SU-DHL-6 (cell line): ENCODE results near the gene PPIF.

Experiments used
- EZH2phosphoT487 ChIP-seq: fragments of 200-600 bp; sonication (generic), shearing (Covaris generic); conservative IDR thresholded peaks from 2 replicates; pipeline ENCODE4 v1.6.1; 2018; ENCODE audit warnings: mild to moderate bottlenecking, antibody characterized with exemption, low read length, moderate library complexity, mixed read lengths
- TF ChIP-seq, protein P1 (sequence below): fragments of 200-600 bp; sonication (generic); IDR thresholded peaks from one replicate; pipeline ENCODE4 v1.5.1; 2017; ENCODE audit warnings: antibody characterized with exemption, mild to moderate bottlenecking, low read length, moderate library complexity; ENCODE audit not compliant: insufficient read depth, poor library complexity, severe bottlenecking

DNA sequence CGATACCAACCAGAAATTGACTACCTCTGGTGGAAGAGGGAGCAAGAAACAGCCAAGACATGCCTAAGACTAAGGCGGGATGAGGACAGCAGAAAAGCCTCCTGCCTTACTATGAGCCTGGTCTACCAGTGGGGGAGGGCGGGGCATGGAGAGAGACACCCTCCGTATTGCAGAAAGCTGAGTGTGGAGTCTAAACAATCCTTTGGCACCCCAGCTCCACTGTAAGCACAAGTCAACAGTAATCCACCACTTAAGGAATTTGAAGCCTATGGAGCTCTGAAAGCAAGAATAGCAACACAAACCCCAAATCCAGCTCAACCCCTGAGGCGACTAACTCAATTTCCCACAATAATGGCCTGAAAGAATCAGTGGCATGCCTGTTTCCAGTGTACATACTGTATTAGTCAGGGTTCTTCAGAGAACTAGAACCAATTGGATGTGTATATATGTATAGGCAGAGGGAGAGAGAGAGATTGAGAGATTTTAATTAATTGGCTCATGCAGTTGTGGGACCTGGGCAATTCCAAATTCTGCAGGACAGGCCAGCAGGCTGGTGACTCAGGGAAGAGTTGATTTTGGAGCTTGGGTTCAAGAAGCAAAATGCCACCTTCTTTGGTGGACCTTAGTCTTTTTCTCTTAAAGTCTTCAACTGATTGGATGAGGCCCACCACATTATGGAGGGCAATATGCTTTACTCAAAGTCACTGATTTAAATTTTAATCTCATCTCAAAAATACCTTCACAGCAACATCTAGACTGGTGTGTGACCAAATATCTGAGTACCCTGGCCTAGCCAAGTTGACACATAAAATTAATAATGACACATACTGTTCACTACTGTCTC lies 13.5 kb downstream of the PPIF start:
- no peak for TF ChIP-seq EZH2phosphoT487
- TF ChIP-seq, protein P1, sequence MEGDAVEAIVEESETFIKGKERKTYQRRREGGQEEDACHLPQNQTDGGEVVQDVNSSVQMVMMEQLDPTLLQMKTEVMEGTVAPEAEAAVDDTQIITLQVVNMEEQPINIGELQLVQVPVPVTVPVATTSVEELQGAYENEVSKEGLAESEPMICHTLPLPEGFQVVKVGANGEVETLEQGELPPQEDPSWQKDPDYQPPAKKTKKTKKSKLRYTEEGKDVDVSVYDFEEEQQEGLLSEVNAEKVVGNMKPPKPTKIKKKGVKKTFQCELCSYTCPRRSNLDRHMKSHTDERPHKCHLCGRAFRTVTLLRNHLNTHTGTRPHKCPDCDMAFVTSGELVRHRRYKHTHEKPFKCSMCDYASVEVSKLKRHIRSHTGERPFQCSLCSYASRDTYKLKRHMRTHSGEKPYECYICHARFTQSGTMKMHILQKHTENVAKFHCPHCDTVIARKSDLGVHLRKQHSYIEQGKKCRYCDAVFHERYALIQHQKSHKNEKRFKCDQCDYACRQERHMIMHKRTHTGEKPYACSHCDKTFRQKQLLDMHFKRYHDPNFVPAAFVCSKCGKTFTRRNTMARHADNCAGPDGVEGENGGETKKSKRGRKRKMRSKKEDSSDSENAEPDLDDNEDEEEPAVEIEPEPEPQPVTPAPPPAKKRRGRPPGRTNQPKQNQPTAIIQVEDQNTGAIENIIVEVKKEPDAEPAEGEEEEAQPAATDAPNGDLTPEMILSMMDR: no peak
